Activated T-cell treated with anti-CD3 and anti-CD28 coated beads for 4 hours (primary cell): ENCODE data around the gene PTPA.

Experiments used
- DNase-seq: peaks from one replicate; pipeline ENCODE4 v3.0.0-alpha.2; 2020

PTPA gene

GRCh38 chr9:129084087-129084486, 27.1 kb upstream of the PTPA start:
- DNase-seq, result no peak

GRCh38 chr9:129089246-129089645, 22.0 kb upstream of the PTPA start:
- no peak for DNase-seq

- no peak for DNase-seq
Observed at GRCh38 chr9:129093602-129094386, 17.4 kb upstream of the PTPA start.

- no peak for DNase-seq
Observed at GRCh38 chr9:129094387-129095169, 16.6 kb upstream of the PTPA start.

GRCh38 chr9:129095170-129095667, 16.0 kb upstream of the PTPA start:
- DNase-seq, result no peak

- no peak for DNase-seq
Observed at GRCh38 chr9:129095908-129096307, 15.3 kb upstream of the PTPA start.

GRCh38 chr9:129097671-129098306, 13.4 kb upstream of the PTPA start:
- DNase-seq, result no peak

GRCh38 chr9:129098328-129098727, 12.9 kb upstream of the PTPA start:
- no peak for DNase-seq

GRCh38 chr9:129100383-129101169, 10.6 kb upstream of the PTPA start:
- no peak for DNase-seq

GRCh38 chr9:129101279-129101678, 9.9 kb upstream of the PTPA start:
- no peak for DNase-seq

- no peak for DNase-seq
Observed at GRCh38 chr9:129102095-129102525, 9.1 kb upstream of the PTPA start.

- DNase-seq, result no peak
Observed at GRCh38 chr9:129102791-129103594, 8.2 kb upstream of the PTPA start.

GRCh38 chr9:129103595-129103965, 7.6 kb upstream of the PTPA start:
- DNase-seq, result no peak

GRCh38 chr9:129104051-129104450, 7.2 kb upstream of the PTPA start:
- no peak for DNase-seq

- DNase-seq, result no peak
Observed at GRCh38 chr9:129105857-129106694, 5.1 kb upstream of the PTPA start.

- DNase-seq, result no peak
Observed at GRCh38 chr9:129107651-129108050, 3.6 kb upstream of the PTPA start.

GRCh38 chr9:129108083-129108804, 3.0 kb upstream of the PTPA start:
- DNase-seq, result no peak

- DNase-seq, result no peak
Observed at GRCh38 chr9:129108805-129109536, 2.2 kb upstream of the PTPA start.

- DNase-seq, result no peak
Observed at GRCh38 chr9:129109537-129109903, 1.7 kb upstream of the PTPA start.
